Ishikawa (cell line): ENCODE measurements around the gene ENOPH1.

Source experiments
- CEBPB ChIP-seq: IDR thresholded peaks from 2 replicates; pipeline ENCODE4 v1.6.1; 2012
- CREB1 ChIP-seq: IDR thresholded peaks from 2 replicates; pipeline ENCODE4 v1.6.1; 2012; ENCODE audit warnings: low read depth
- EGR1 ChIP-seq: IDR thresholded peaks from 2 replicates; pipeline ENCODE4 v1.6.1; 2012
- EP300 ChIP-seq: IDR thresholded peaks from 2 replicates; pipeline ENCODE4 v1.6.1; 2012; ENCODE audit warnings: borderline replicate concordance
- FOXM1 ChIP-seq: IDR thresholded peaks from 2 replicates; pipeline ENCODE4 v1.6.1; 2012; ENCODE audit warnings: low read depth, borderline replicate concordance
- MAX ChIP-seq: IDR thresholded peaks from 2 replicates; pipeline ENCODE4 v1.6.1; 2012
- NFIC ChIP-seq: IDR thresholded peaks from 2 replicates; pipeline ENCODE4 v1.6.1; 2012
- RAD21 ChIP-seq: IDR thresholded peaks from 2 replicates; pipeline ENCODE4 v1.6.1; 2012; ENCODE audit warnings: low read depth
- REST ChIP-seq: IDR thresholded peaks from 2 replicates; pipeline ENCODE4 v1.6.1; 2012; ENCODE audit warnings: low read depth, mild to moderate bottlenecking
- TAF1 ChIP-seq: IDR thresholded peaks from 2 replicates; pipeline ENCODE4 v1.6.1; 2012; ENCODE audit warnings: low read depth, mild to moderate bottlenecking
- TCF12 ChIP-seq: IDR thresholded peaks from 2 replicates; pipeline ENCODE4 v1.6.1; 2012; ENCODE audit warnings: low read depth
- TEAD4 ChIP-seq: IDR thresholded peaks from 2 replicates; pipeline ENCODE4 v1.6.1; 2012
- USF1 ChIP-seq: IDR thresholded peaks from 2 replicates; pipeline ENCODE4 v1.6.1; 2012
- YY1 ChIP-seq: IDR thresholded peaks from 2 replicates; pipeline ENCODE4 v1.6.1; 2012; ENCODE audit warnings: low read depth
- ZBTB7A ChIP-seq: IDR thresholded peaks from 2 replicates; pipeline ENCODE4 v1.6.1; 2012; ENCODE audit warnings: low read depth

The ENOPH1 gene

GRCh38 chr4:82480771-82481505, 50.5 kb downstream of the ENOPH1 start:
- TF ChIP-seq NFIC (no peak), CEBPB (no peak), TEAD4 (no peak), MAX (no peak), EGR1 (no peak), TCF12 (no peak), REST (no peak), FOXM1 (no peak), RAD21 (no peak), USF1 (no peak), TAF1 (no peak), CREB1 (no peak), YY1 (no peak), ZBTB7A (no peak), EP300 (no peak)

- TF ChIP-seq MAX (no peak), TAF1 (no peak), EP300 (no peak), NFIC (no peak), CREB1 (no peak), REST (no peak), YY1 (no peak), USF1 (no peak), TCF12 (no peak), TEAD4 (no peak), ZBTB7A (no peak), CEBPB (no peak), RAD21 (no peak)
These were observed 51.1 kb downstream of the ENOPH1 start for GRCh38 chr4:82481506-82481840.

GRCh38 chr4:82482387-82482786, 52.0 kb downstream of the ENOPH1 start:
- TF ChIP-seq YY1 (no peak), REST (peak; percentile 54)

- no peak for TF ChIP-seq TEAD4
- no peak for TF ChIP-seq CEBPB
- TF ChIP-seq FOXM1, result no peak
- TF ChIP-seq NFIC, result no peak
- TF ChIP-seq EP300, result no peak
- no peak for TF ChIP-seq CREB1
- TF ChIP-seq YY1, result no peak
- TF ChIP-seq RAD21, result no peak
- TF ChIP-seq EGR1, result no peak
- TF ChIP-seq MAX, result no peak
- TF ChIP-seq TCF12, result no peak
These were observed 54.8 kb downstream of the ENOPH1 start for GRCh38 chr4:82484996-82485783.
